Kidney (tissue), 14 donors: ENCODE measurements around the gene MED27. TPM values are rescaled to one million over a fixed set of nuclear protein-coding genes. Genes with fewer than 3 reads are reported as not detected.

Experiments used
- DNase-seq, 5 donors: peaks; one replicate each; pipeline ENCODE4 v3.0.0-alpha.2; 2013 to 2020
- FAIRE-seq: peaks from 2 replicates; lab custom pipeline; 2012; peaks lifted over from hg19 to GRCh38; lab: Jason Lieb, UNC
- H3K27ac ChIP-seq, 2 donors: one replicate each; pipeline ENCODE4 v1.7.0; 2013; ENCODE audit warnings: low read depth in 2 of 2, low read length in 2 of 2, inconsistent platforms in 1 of 2
- H3K27me3 ChIP-seq: one replicate; pipeline ENCODE4 v1.7.1; 2013; ENCODE audit warnings: low read length, inconsistent platforms; ENCODE audit not compliant: control insufficient read depth, insufficient read depth
- H3K36me3 ChIP-seq, 3 donors: one replicate each; pipeline versions ENCODE4 v1.7.0 to v1.7.1; 2013; ENCODE audit warnings: low read length in 3 of 3, control low read depth in 1 of 3, inconsistent platforms in 1 of 3; ENCODE audit not compliant: insufficient read depth in 3 of 3, control insufficient read depth in 2 of 3
- H3K4me1 ChIP-seq, 3 donors: one replicate each; pipeline versions ENCODE4 v1.7.0 to v1.7.1; 2013; ENCODE audit warnings: low read length in 3 of 3, inconsistent platforms in 1 of 3, low read depth in 1 of 3; ENCODE audit not compliant: control insufficient read depth in 2 of 3, insufficient read depth in 2 of 3
- H3K4me3 ChIP-seq, 3 donors: one replicate each; pipeline versions ENCODE4 v1.7.0 to v1.8.1; 2013; ENCODE audit warnings: low read length in 3 of 3, control low read depth in 1 of 3, inconsistent platforms in 1 of 3
- H3K9ac ChIP-seq, 3 donors: one replicate each; pipeline versions ENCODE4 v1.7.0 to v1.7.1; 2013; ENCODE audit warnings: low read length in 3 of 3, control low read depth in 1 of 3, inconsistent platforms in 1 of 3
- H3K9me3 ChIP-seq, 3 donors: one replicate each; pipeline versions ENCODE4 v1.7.0 to v1.7.1; 2013; ENCODE audit warnings: low read length in 3 of 3, control low read depth in 1 of 3, inconsistent platforms in 1 of 3; ENCODE audit not compliant: control insufficient read depth in 2 of 3, insufficient read depth in 1 of 3
- CTCF ChIP-seq: IDR thresholded peaks from 3 replicates; pipeline ENCODE4 v1.5.1; 2012; ENCODE audit warnings: mild to moderate bottlenecking, moderate library complexity, borderline replicate concordance; ENCODE audit not compliant: insufficient read depth; ENCODE audit errors: extremely low read depth
- intact Hi-C: fragments of 100-400 bp; cut with DNase I; formaldehyde crosslinking; loops from one replicate; pipeline ENCODE4 v1.11.1; 2022
- polyA plus RNA-seq: library from polyadenylated mRNA; stranded (reverse); fragments of 350-450 nt; fragmentation: Illumina TruSeq; extraction: RNeasy Lipid Tissue Mini Kit (QIAGEN cat#74804); gene quantifications from one replicate; pipeline ENCODE4 v1.2.3, GENCODE V29; 2014; ENCODE audit warnings: low read depth, low replicate concordance; ENCODE audit not compliant: insufficient read depth
- total RNA-seq: library from RNA; stranded (reverse); fragmentation: NEBNext Ultra II Directional; extraction: Animal tissue kit (Norgen Biotek cat#: 25700); gene quantifications from one replicate; pipeline ENCODE4 v1.2.1, GENCODE V29; 2021
- donor health status: control.
- donor health status: control.
- donor health status: control.
- donor health status: control.
- donor health status: control.
- donor health status: DM: yes; HTN: yes; CAD: no.
- donor health status: Normal renal cell carcinoma (clear cell type).

The MED27 gene
- total and polyA plus RNA-seq, 2 donors from 2014 or later, result 15.9 to 23.1 TPM

DNA sequence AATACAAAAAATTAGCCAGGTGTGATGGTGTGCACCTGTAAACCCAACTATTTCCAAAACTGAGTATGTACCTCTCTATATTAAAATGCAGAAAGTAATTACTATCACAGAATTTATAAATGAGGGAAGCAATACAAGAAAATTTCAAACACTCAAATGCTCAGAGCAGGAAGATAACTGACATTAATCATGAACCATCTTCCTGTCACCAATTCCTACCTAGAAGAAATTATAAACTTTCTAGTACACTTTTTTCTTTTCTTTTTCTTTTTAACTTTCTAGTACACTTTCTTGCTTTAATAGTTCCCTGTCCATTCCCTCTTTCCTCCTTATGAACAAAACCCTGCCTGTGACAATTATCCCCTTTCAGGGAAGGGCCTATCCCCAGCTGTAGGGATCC is 106.8 kb downstream of the MED27 start:
- DNase-seq, result no peak

GRCh38 chr9:131971482-131972074 is 108.1 kb downstream of the MED27 start:
- H3K4me1 ChIP-seq, result no peaks in the 10 kb centered on the region
- H3K4me3 ChIP-seq, result no peak overlapping the region
- no peak for FAIRE-seq
- no peak overlapping the region for H3K27ac ChIP-seq
- no peaks in the 10 kb centered on the region for H3K36me3 ChIP-seq
- H3K9me3 ChIP-seq, result no peaks in the 10 kb centered on the region
- H3K9ac ChIP-seq, result no peak overlapping the region
- no peaks in the 10 kb centered on the region for H3K27me3 ChIP-seq
- intact Hi-C loops, result no loop called here
- DNase-seq, result no peak
- TF ChIP-seq CTCF, result no peak

More for the DNA sequence above, 106.8 kb downstream of the MED27 start:
- H3K9ac ChIP-seq, result no peak overlapping the region
- no peak for FAIRE-seq
- H3K9me3 ChIP-seq, result no peaks in the 10 kb centered on the region
- no peaks in the 10 kb centered on the region for H3K36me3 ChIP-seq
- no peak for TF ChIP-seq CTCF
- H3K4me3 ChIP-seq, result no peak overlapping the region
- H3K4me1 ChIP-seq, result no peaks in the 10 kb centered on the region
- no peaks in the 10 kb centered on the region for H3K27me3 ChIP-seq
- no peak overlapping the region for H3K27ac ChIP-seq
- intact Hi-C loops, result no loop called here

GRCh38 chr9:131969469-131969989 is 110.1 kb downstream of the MED27 start:
- Histone ChIP-seq H3K4me1 (no peaks in the 10 kb centered on the region), H3K9me3 (no peaks in the 10 kb centered on the region), H3K27me3 (no peaks in the 10 kb centered on the region), H3K36me3 (no peaks in the 10 kb centered on the region), H3K4me3 (no peak overlapping the region), H3K9ac (no peak overlapping the region), H3K27ac (no peak overlapping the region)
- DNase-seq (no peak), FAIRE-seq (no peak)
- intact Hi-C loops, result no loop called here
- TF ChIP-seq CTCF, result no peak

- H3K4me1 ChIP-seq, result no peaks in the 10 kb centered on the region
- intact Hi-C loops, result no loop called here
- no peak overlapping the region for H3K27ac ChIP-seq
- H3K27me3 ChIP-seq, result no peaks in the 10 kb centered on the region
- no peaks in the 10 kb centered on the region for H3K36me3 ChIP-seq
- no peak for DNase-seq
- TF ChIP-seq CTCF, result no peak
- no peak overlapping the region for H3K4me3 ChIP-seq
- FAIRE-seq, result no peak
- no peak overlapping the region for H3K9ac ChIP-seq
- no peaks in the 10 kb centered on the region for H3K9me3 ChIP-seq
Observed at GRCh38 chr9:131968632-131969031, 111.0 kb downstream of the MED27 start.
